GM19035 (cell line): ENCODE results near the gene CDC25B.
"Not testable (repeated sequence)": the region's sequence is repeated elsewhere in the genome, so short reads cannot be mapped to it uniquely, and the experiment has no call there.

Source experiments
- ATAC-seq: cut with Tn5 transposase; IDR thresholded peaks from one replicate; pipeline ENCODE4 v1.9.1; 2021; ENCODE audit not compliant: unreplicated experiment

Gene CDC25B

DNA sequence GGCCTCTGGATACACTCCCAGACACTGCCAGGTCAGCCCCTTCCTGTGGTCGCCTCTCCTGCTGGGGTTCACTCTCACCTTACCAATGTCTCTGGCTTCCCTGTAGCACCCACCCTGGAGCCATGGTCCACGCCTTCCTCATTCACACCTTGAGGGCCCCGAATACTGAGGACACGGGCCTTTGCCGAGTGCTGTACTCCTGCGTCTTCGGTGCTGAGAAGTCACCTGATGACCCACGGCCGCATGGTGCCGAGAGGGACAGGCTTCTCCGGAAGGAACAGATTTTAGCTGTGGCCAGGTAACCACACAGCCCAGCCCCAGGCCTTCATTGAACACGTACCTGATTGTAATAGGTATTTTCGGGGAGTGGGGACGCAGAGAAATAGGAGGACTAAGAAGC lies 25.9 kb downstream of the CDC25B start:
- ATAC-seq: no peak

- no peak for ATAC-seq
Observed at GRCh38 chr20:3823881-3824280, 27.8 kb downstream of the CDC25B start.

- no peak for ATAC-seq
Observed at GRCh38 chr20:3825526-3825925, 29.4 kb downstream of the CDC25B start.

DNA sequence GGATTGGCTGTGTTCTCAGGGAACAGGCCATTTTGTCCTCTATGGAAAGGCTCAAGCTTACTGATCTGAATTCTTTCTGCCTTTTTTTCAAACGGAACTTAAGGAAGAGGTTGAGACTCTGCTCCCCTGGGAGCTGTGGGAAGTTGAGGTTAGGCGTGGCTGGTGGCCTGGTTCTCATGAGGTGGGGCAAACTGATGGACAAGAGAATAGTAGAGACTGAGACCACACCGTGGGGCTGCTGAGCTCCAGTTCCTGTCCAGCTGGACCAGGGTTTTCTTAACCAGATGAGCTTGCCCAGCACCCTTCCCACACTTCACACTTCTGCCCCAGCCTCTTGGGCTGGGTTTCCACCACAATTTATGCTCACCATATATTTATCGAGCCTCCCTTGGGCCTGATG lies 30.3 kb downstream of the CDC25B start:
- ATAC-seq: no peak

GRCh38 chr20:3828798-3829197 lies 32.7 kb downstream of the CDC25B start:
- ATAC-seq: no peak

DNA sequence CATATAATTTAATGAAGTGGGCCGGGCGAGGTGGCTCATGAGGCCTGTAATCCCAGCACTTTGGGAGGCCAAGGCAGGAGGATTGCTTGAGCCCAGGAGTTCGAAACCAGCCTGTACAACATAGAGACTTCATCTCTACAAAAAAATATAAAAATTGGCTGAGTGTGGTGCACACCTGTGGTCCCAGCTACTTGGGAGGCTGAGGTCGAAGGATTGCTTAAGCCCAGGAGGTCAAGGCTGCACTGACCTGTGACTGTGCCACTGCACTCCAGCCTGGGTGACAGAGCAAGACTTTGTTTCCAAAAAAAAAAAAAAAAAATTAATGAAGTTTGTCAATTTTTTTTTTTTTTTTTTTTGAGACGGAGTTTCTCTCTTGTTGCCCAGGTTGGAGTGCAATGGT lies 33.8 kb downstream of the CDC25B start:
- ATAC-seq: not testable (repeated sequence)

- no peak for ATAC-seq
Observed at GRCh38 chr20:3836132-3836531, 40.0 kb downstream of the CDC25B start.

DNA sequence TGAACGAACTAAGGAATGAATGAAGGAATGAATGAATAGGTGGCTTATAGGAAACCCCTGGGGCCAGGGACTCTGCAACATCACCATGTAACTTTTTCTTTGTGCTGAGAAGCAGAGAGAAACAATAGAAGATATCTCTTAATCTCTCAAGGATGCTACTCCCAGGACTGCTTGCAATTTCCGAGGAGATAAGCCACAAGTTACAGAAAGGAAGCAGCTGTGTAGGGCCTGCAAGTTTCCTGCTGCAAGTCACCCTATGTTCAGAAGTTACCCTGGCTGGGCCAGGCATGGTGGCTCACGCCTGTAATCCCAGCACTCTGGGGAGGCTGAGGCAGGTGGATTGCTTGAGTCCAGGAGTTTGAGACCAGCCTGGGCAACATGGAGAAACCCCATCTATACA lies 43.2 kb downstream of the CDC25B start:
- ATAC-seq: no peak

DNA sequence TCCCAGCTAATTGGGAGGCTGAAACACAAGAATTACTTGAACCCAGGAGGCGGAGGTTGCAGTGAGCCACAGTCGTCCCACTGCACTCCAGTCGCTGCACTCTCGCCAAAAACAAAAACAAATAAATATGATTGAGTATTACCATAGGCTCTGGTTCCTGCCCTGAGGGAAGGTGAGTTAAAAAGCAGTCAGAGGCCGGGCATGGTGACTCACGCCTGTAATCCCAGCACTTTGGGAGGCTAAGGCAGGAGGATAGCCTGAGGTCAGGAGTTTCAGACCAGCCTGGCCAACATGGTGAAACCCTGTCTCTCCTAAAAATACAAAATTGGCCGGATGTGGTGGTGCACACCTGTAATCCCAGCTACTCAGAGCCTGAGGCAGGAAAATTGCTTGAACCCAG lies 44.1 kb downstream of the CDC25B start:
- ATAC-seq: not testable (repeated sequence)

DNA sequence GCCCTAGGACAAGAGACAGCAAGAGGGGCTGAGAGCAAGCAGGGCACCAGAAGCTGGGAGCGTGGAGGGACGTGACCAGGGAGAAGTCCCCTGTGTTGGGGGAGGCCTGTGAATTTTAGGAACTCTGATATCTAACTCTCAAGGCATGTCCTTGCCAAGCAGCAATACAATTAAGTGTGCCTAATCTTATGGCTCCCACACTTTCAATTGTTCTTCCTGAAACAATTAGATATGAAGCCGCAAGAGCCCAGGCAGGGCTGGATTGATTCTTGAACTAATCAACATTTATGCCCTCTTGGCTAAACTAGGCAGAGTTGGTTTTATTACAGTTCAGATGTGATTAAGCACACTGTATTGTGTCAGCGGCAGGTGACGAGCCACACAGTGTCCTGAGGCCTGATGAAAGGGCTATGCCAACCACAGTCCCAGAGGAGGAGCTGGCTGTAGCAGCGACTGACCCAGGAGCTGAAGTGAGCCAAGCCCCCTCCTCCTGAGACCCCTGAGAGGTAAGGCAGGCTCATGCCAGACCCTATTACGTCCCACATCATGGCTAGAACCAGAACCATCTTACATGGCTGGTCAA lies 46.3 kb downstream of the CDC25B start:
- ATAC-seq: no peak

- no peak for ATAC-seq
Observed at GRCh38 chr20:3843490-3843889, 47.4 kb downstream of the CDC25B start.

GRCh38 chr20:3843990-3844619 lies 48.0 kb downstream of the CDC25B start:
- ATAC-seq: not testable (repeated sequence)

GRCh38 chr20:3846378-3846739 lies 50.2 kb downstream of the CDC25B start:
- no peak for ATAC-seq

DNA sequence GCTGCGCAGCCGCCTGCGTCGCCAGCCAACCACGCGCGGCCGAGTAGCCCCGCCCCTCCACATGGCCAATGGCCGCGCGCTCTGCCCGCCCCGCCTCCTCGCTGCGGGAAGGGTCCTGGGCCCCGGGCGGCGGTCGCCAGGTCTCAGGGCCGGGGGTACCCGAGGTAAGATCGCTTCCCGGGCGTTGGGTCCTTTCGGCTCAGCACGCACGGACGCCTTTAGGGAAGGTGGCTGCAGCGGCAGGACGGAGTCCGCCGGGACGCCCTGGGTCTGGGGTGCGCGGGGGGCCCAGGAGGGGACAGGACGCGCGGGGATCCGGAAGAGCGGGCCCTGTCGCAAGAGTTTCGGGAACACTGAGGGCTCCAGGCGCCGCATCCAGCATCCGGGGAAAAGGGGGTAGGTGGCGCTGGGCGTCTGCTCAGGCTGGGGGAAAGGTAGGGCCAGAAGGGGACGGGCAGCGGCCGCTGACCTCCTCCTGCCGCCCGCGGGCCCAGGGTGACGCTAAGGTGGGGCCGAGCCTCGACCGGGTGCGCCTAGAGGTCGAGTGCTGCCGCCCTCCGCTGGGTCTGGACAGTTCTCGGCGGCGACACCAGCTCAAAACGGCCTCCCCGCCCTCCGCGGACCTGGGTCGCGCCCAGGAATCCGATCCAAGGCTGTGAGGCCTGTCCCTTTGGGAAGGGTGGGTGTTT lies 50.8 kb downstream of the CDC25B start, which contains the start of gene MAVS:
MAVS (plus strand) TSS at position 95 of the 689 bp plus-strand sequence. CDS start 7,791 bp downstream, outside the sequence.
- ATAC-seq: peak; percentile 95

- ATAC-seq: no peak
Observed at GRCh38 chr20:3847429-3847940, 51.4 kb downstream of the CDC25B start.

DNA sequence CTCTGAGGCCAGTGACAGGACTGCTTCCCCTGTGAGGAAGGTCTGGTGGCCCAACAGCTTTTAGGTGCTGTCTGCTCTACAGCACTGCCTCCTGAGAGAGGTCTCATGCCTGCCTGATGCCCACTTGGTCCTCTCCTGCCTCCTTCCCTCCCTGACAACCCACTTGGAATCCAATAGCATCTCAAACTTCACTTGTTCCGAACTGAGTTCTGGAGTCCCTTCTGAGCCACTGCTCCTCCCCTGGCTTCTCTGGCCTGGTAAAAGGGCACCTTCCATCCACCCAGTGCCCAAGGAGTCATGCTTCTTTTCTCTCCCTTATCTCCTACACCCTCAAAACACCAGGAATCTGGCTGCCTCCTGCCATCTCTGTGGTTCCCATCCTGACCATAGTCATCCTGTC lies 52.5 kb downstream of the CDC25B start:
- no peak for ATAC-seq

- ATAC-seq: no peak
Observed at GRCh38 chr20:3854462-3854871, 58.4 kb downstream of the CDC25B start.
